K562 (cell line): ENCODE results near the gene NBEA.

Experiments
- ATF2 ChIP-seq: sonication (generic); formaldehyde crosslinking; IDR thresholded peaks from 2 replicates; pipeline ENCODE4 v1.8.1; 2022; ENCODE audit warnings: missing genetic modification reagents
- CTCF ChIP-seq, 3 experiments: IDR thresholded peaks in 2 of 3; conservative IDR thresholded peaks in 1 of 3; 2 replicates each; pipeline ENCODE4 v1.5.1; 2011 to 2012; ENCODE audit warnings: low read length in 3 of 3, mild to moderate bottlenecking in 3 of 3, control low read depth in 2 of 3, improper control_type of control experiment in 1 of 3, inconsistent platforms in 1 of 3, low read depth in 1 of 3, mixed read lengths in 1 of 3, moderate library complexity in 1 of 3; ENCODE audit not compliant: insufficient read depth in 2 of 3
- DACH1 ChIP-seq: fragments of 450-650 bp; IDR thresholded peaks from 2 replicates; pipeline ENCODE4 v1.6.1; 2018; ENCODE audit not compliant: partially characterized antibody
- ELF4 ChIP-seq: fragments of 450-650 bp; formaldehyde crosslinking; IDR thresholded peaks from 2 replicates; pipeline ENCODE4 v1.4.0; 2022; ENCODE audit warnings: missing genetic modification characterization
- GTF2F1 ChIP-seq: IDR thresholded peaks from 2 replicates; pipeline ENCODE4 v1.6.1; 2011; ENCODE audit warnings: low read depth, low read length, improper control_type of control experiment
- JUND ChIP-seq, 2 experiments: IDR thresholded peaks; 2 replicates in 1 of 2; 3 replicates in 1 of 2; pipeline ENCODE4 v1.6.1; 2011; ENCODE audit warnings: borderline replicate concordance in 2 of 2, low read depth in 2 of 2, low read length in 2 of 2, improper control_type of control experiment in 1 of 2, missing biosample characterization in 1 of 2, missing genetic modification characterization in 1 of 2, missing genetic modification reagents in 1 of 2
- POLR2A ChIP-seq: fragments of 450-650 bp; conservative IDR thresholded peaks from 2 replicates; pipeline ENCODE4 v1.6.1; 2016
- RB1 ChIP-seq: fragments of 450-650 bp; IDR thresholded peaks from 2 replicates; pipeline ENCODE4 v1.6.1; 2017; ENCODE audit warnings: low read depth, mild to moderate bottlenecking
- TAF1 ChIP-seq: IDR thresholded peaks from 2 replicates; pipeline ENCODE4 v1.6.1; 2011; ENCODE audit warnings: mild to moderate bottlenecking, low read length, moderate library complexity; ENCODE audit not compliant: insufficient read depth, control insufficient read depth, severe bottlenecking; ENCODE audit errors: extremely low read depth
- TCF3 ChIP-seq: sonication (generic); formaldehyde crosslinking; IDR thresholded peaks from 2 replicates; pipeline ENCODE4 v1.4.0; 2020; ENCODE audit warnings: mild to moderate bottlenecking, missing genetic modification reagents
- ZNF347 ChIP-seq: fragments of 450-650 bp; formaldehyde crosslinking; IDR thresholded peaks from 2 replicates; pipeline ENCODE4 v1.4.0; 2020; ENCODE audit warnings: low read depth, mild to moderate bottlenecking, moderate library complexity
- ZNF717 ChIP-seq: fragments of 250-450 bp; sonication (Bioruptor Pico); IDR thresholded peaks from 2 replicates; pipeline ENCODE4 v1.5.0; 2021

GRCh38 chr13:35595181-35595580 is 653.1 kb downstream of the NBEA start:
- TF ChIP-seq POLR2A, result no peak
- no peak for TF ChIP-seq ELF4 (CRISPR knock-in tag)
- TF ChIP-seq CTCF (IDR thresholded peaks at IDR 0.05 in 2 of 3, conservative IDR thresholded peaks at IDR 0.05 in 1 of 3; ENCODE audit: insufficient read depth in 2 of 3, low read depth in 1 of 3, low read length in 3 of 3), result no peak
- TF ChIP-seq TAF1, result no peak
- no peak for TF ChIP-seq GTF2F1
- no peak for TF ChIP-seq JUND (IDR thresholded peaks at IDR 0.05; ENCODE audit: borderline replicate concordance, low read depth, low read length)
- TF ChIP-seq JUND (tag; IDR thresholded peaks at IDR 0.05; ENCODE audit: borderline replicate concordance, low read depth, low read length), result no peak
- TF ChIP-seq TCF3 (CRISPR knock-in tag), result no peak
- TF ChIP-seq DACH1, result no peak
- TF ChIP-seq RB1, result no peak
- TF ChIP-seq ATF2, result no peak
- TF ChIP-seq ZNF347, result no peak
- no peak for TF ChIP-seq ZNF717 (CRISPR knock-in tag)
